D721Med (cell line): ENCODE results near the gene TNFSF11.

Experiments used
- DNase-seq: peaks from one replicate; pipeline ENCODE4 v3.0.0; 2011; ENCODE audit warnings: low spot score; ENCODE audit not compliant: insufficient read length
- FAIRE-seq: peaks from 2 replicates; lab custom pipeline; 2011; peaks lifted over from hg19 to GRCh38; lab: Jason Lieb, UNC
- TF ChIP-seq, protein P1 (sequence below): IDR thresholded peaks from 2 replicates; pipeline ENCODE4 v1.5.1; 2012; ENCODE audit warnings: mild to moderate bottlenecking, control low read depth; ENCODE audit not compliant: insufficient read depth; ENCODE audit errors: missing control alignments

TNFSF11 gene

GRCh38 chr13:42612021-42612765 lies 38.2 kb downstream of the TNFSF11 start:
- TF ChIP-seq, protein P1, sequence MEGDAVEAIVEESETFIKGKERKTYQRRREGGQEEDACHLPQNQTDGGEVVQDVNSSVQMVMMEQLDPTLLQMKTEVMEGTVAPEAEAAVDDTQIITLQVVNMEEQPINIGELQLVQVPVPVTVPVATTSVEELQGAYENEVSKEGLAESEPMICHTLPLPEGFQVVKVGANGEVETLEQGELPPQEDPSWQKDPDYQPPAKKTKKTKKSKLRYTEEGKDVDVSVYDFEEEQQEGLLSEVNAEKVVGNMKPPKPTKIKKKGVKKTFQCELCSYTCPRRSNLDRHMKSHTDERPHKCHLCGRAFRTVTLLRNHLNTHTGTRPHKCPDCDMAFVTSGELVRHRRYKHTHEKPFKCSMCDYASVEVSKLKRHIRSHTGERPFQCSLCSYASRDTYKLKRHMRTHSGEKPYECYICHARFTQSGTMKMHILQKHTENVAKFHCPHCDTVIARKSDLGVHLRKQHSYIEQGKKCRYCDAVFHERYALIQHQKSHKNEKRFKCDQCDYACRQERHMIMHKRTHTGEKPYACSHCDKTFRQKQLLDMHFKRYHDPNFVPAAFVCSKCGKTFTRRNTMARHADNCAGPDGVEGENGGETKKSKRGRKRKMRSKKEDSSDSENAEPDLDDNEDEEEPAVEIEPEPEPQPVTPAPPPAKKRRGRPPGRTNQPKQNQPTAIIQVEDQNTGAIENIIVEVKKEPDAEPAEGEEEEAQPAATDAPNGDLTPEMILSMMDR, result no peak
- DNase-seq (no peak), FAIRE-seq (no peak)

- FAIRE-seq (no peak), DNase-seq (no peak)
- TF ChIP-seq, protein P1, result no peak
These were observed 40.6 kb downstream of the TNFSF11 start for GRCh38 chr13:42614436-42615035.

DNA sequence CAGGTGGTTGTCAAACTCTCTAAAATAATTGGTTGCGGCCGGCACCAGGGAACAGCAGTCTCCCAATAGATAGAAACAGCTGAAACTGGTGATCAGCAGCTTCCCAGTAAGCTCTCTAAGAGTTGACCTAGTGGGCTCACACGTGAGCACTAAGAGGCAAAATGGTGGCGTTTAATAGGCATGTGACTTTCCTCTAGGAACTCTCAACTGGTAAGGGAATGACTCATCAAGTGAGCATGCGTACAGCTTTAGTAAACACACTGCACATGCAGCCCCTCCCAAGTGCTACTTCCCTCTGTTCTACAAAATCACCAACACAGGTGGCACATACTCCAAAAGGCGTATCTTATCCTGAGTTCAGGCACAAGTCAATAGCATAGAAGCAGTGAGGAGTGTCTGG lies 41.7 kb downstream of the TNFSF11 start:
- FAIRE-seq, result no peak
- TF ChIP-seq, protein P1, result no peak
- no peak for DNase-seq

GRCh38 chr13:42617221-42617620 lies 43.3 kb downstream of the TNFSF11 start:
- TF ChIP-seq, protein P1, result no peak
- no peak for FAIRE-seq
- no peak for DNase-seq

DNA sequence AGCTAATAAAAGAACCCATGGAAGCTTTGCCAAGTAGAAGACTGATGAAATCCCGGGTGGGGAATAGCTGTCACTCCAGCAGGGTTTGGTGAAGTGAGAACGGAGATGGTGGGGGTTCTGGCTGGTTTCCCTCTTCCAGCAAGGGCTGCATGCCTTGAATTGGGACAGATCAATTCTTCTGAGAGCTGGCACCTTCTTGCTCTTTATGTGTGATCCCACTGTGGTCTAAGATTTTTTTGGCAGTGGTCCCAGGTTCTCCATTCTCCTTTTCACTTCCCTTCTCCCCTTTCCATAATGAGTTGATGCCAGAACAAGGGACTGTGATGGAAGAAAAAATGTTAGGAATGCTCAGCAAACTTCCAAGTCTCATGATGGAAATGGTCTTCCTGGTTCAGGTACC lies 50.0 kb downstream of the TNFSF11 start:
- no peak for FAIRE-seq
- TF ChIP-seq, protein P1, result no peak
- DNase-seq, result no peak

- DNase-seq, result no peak
- no peak for FAIRE-seq
- TF ChIP-seq, protein P1, result no peak
These were observed 51.7 kb downstream of the TNFSF11 start for GRCh38 chr13:42625611-42626010.

GRCh38 chr13:42626176-42626860 lies 52.4 kb downstream of the TNFSF11 start:
- FAIRE-seq, result no peak
- DNase-seq, result no peak
- TF ChIP-seq, protein P1, result no peak
